Stomach (tissue), 19 donors: ENCODE data around the gene MRM1. TPM values are rescaled to one million over a fixed set of nuclear protein-coding genes. Genes with fewer than 3 reads are reported as not detected.

ENCODE experiments used
- DNase-seq, 2 donors: peaks; one replicate each; pipeline versions ENCODE4 v3.0.0 to v3.0.0-alpha.2; 2013 to 2019
- H3K27ac ChIP-seq, 5 donors: fragments of 200-600 bp in 4 of 5; sonication (generic) in 4 of 5; one replicate each; pipeline ENCODE4 v1.5.1; 2013 to 2019; ENCODE audit warnings: mild to moderate bottlenecking in 1 of 5, moderate library complexity in 1 of 5
- H3K27me3 ChIP-seq, 3 donors: fragments of 200-600 bp; sonication (generic); one replicate each; pipeline ENCODE4 v1.5.1; 2017 to 2019; ENCODE audit warnings: mixed run types in 1 of 3
- H3K36me3 ChIP-seq, 4 donors: fragments of 200-600 bp; sonication (generic); 1 replicate in 3 of 4; 2 replicates in 1 of 4; pipeline ENCODE4 v1.5.1; 2016 to 2019
- H3K4me1 ChIP-seq, 4 donors: fragments of 200-600 bp; sonication (generic); one replicate each; pipeline ENCODE4 v1.5.1; 2016 to 2019
- H3K4me3 ChIP-seq, 4 donors: fragments of 200-600 bp; sonication (generic) in 3 of 4; one replicate each; pipeline ENCODE4 v1.5.1; 2016 to 2019; ENCODE audit warnings: mild to moderate bottlenecking in 1 of 4
- H3K9me3 ChIP-seq, 4 donors: fragments of 200-600 bp; sonication (generic); one replicate each; pipeline ENCODE4 v1.5.1; 2016 to 2019
- EP300 ChIP-seq: sonication (generic); formaldehyde crosslinking; IDR thresholded peaks from one replicate; pipeline ENCODE4 v1.6.1; 2017; ENCODE audit warnings: antibody characterized with exemption
- POLR2A ChIP-seq, 4 donors: fragments of 450-650 bp; IDR thresholded peaks; one replicate each; pipeline ENCODE4 v1.6.1; 2016; ENCODE audit warnings: antibody characterized with exemption in 4 of 4, control low read depth in 2 of 4, mild to moderate bottlenecking in 1 of 4, moderate library complexity in 1 of 4
- POLR2AphosphoS5 ChIP-seq, 3 donors: sonication (generic); formaldehyde crosslinking; IDR thresholded peaks; one replicate each; pipeline ENCODE4 v1.6.1; 2016; ENCODE audit warnings: antibody characterized with exemption in 3 of 3
- WGBS, 5 donors: extraction: QIAGEN DNeasy Blood & Tissue Kit in 3 of 5; methylation state at CpG; one replicate each; pipeline versions ENCODE4 v1.1.5 to v1.1.7; 2013 to 2018; 5-methylcytosine and 5-hydroxymethylcytosine counted together
- intact Hi-C: fragments of 100-400 bp; cut with DNase I; formaldehyde crosslinking; loops from one replicate; pipeline ENCODE4 v1.15.1; 2023; ENCODE audit warnings: low total_unique reads
- long read RNA-seq, 10 donors: transcript quantifications; one replicate each; lab custom pipeline, GENCODE V29; 2026
- polyA plus RNA-seq, 3 donors: library from polyadenylated mRNA; stranded (reverse); fragments of 200-250 nt; gene quantifications; one replicate each; pipeline ENCODE4 v1.2.3, GENCODE V29; 2013
- total RNA-seq, 5 donors: library from RNA; depleted of rRNA; stranded (reverse); fragments of >200 nt; gene quantifications; one replicate each; pipeline versions ENCODE4 v1.1.0 to v1.2.3, GENCODE V29; 2014 to 2016
- TF ChIP-seq, protein P1 (sequence below), 7 experiments: fragments of 450-650 bp in 4 of 7; fragments of 200-600 bp in 3 of 7; sonication (generic) in 3 of 7; IDR thresholded peaks; one replicate each; pipeline ENCODE4 v1.5.1; 2016 to 2019; ENCODE audit warnings: antibody characterized with exemption in 7 of 7, control low read depth in 2 of 7, mild to moderate bottlenecking in 1 of 7
- donor health status: healthy with polysubstance abuse.
- donor health status: Bipolar disorder and iron deficiency.
- donor health status: healthy.

Gene MRM1, protein sequence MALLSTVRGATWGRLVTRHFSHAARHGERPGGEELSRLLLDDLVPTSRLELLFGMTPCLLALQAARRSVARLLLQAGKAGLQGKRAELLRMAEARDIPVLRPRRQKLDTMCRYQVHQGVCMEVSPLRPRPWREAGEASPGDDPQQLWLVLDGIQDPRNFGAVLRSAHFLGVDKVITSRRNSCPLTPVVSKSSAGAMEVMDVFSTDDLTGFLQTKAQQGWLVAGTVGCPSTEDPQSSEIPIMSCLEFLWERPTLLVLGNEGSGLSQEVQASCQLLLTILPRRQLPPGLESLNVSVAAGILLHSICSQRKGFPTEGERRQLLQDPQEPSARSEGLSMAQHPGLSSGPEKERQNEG
- total RNA-seq (10 to 100 TPM in 2 of 5 donors, 1 to 10 TPM in 2, not detected in 1; 1.8 to 38.5 (median 7.4) TPM), polyA plus RNA-seq (1 to 10 TPM; 2.4 to 8.0 (median 7.8) TPM)
- long read RNA-seq, donor 1, partial matches to known transcripts, result 0 of 1 reads
- long read RNA-seq, donor 1, other reads (novel, unspliced or antisense), result 0 of 1 reads
- long read RNA-seq, donor 2, result 0 reads
- long read RNA-seq, donor 3, partial matches to known transcripts, result 0 of 1 reads
- long read RNA-seq, donor 3, other reads (novel, unspliced or antisense), result 0 of 1 reads
- long read RNA-seq, donor 4, result 0 reads
- long read RNA-seq, donor 5, partial matches to known transcripts, result 0 of 1 reads
- long read RNA-seq, donor 5, other reads (novel, unspliced or antisense), result 0 of 1 reads
- long read RNA-seq, donor 6, transcript MRM1-204 (5 exons, 1,857 nt), result major isoform, 8 of 8 reads
- long read RNA-seq, donor 6, partial matches to known transcripts, result 0 of 8 reads
- long read RNA-seq, donor 6, other reads (novel, unspliced or antisense), result 0 of 8 reads
- long read RNA-seq, donor 7, partial matches to known transcripts, result 0 of 1 reads
- long read RNA-seq, donor 7, other reads (novel, unspliced or antisense), result 0 of 1 reads
- long read RNA-seq, donor 8, partial matches to known transcripts, result 0 of 2 reads
- long read RNA-seq, donor 8, other reads (novel, unspliced or antisense), result 0 of 2 reads
- long read RNA-seq, donor 9, result 0 reads
- long read RNA-seq, donor 10, result 0 reads

GRCh38 chr17:36601303-36602029 is at the start of gene MRM1:
Gene MRM1, plus strand, starts transcription at chr17:36601583. Its CDS starts 228 bp downstream, at chr17:36601811.
- peak; percentile 56 to 94 (median 91) for TF ChIP-seq POLR2AphosphoS5 (IDR thresholded peaks at IDR 0.05)
- TF ChIP-seq EP300, result no peak
- TF ChIP-seq POLR2A (IDR thresholded peaks at IDR 0.05), result peak in 1 of 4 donors; percentile 57
- TF ChIP-seq, protein P1, sequence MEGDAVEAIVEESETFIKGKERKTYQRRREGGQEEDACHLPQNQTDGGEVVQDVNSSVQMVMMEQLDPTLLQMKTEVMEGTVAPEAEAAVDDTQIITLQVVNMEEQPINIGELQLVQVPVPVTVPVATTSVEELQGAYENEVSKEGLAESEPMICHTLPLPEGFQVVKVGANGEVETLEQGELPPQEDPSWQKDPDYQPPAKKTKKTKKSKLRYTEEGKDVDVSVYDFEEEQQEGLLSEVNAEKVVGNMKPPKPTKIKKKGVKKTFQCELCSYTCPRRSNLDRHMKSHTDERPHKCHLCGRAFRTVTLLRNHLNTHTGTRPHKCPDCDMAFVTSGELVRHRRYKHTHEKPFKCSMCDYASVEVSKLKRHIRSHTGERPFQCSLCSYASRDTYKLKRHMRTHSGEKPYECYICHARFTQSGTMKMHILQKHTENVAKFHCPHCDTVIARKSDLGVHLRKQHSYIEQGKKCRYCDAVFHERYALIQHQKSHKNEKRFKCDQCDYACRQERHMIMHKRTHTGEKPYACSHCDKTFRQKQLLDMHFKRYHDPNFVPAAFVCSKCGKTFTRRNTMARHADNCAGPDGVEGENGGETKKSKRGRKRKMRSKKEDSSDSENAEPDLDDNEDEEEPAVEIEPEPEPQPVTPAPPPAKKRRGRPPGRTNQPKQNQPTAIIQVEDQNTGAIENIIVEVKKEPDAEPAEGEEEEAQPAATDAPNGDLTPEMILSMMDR (IDR thresholded peaks at IDR 0.05), result peak in 1 of 7 experiments; percentile 25
- 0 to 1% (median 0%) methylated on average over 22 to 60 of the region's 60 CpGs for WGBS, 5 donors
- intact Hi-C loops, result no loop called here
- no peaks in the 10 kb centered on the region for H3K36me3 ChIP-seq
- H3K9me3 ChIP-seq, result no peaks in the 10 kb centered on the region
- peak within 1 kb of the TSS; percentile 68 to 98 (median 92) for H3K4me3 ChIP-seq
- peak; percentile 94 to 97 for DNase-seq
- H3K4me1 ChIP-seq, result peaks cover 14 to 38% (median 34%) of the 10 kb centered on the region in 4 donors
- H3K27me3 ChIP-seq, result no peaks in the 10 kb centered on the region
- peak within 1 kb of the TSS; percentile 82 to 90 (median 84) for H3K27ac ChIP-seq

- H3K4me1 ChIP-seq, result peaks cover 8 to 73% (median 39%) of the 10 kb centered on the region in 4 donors
These were observed 47.9 kb upstream of the MRM1 start for GRCh38 chr17:36553459-36553858.

GRCh38 chr17:36566081-36566480 is 35.3 kb upstream of the MRM1 start:
- Histone ChIP-seq H3K9me3 (no peaks in the 10 kb centered on the region), H3K4me1 (peaks cover 0 to 2% (median 0%) of the 10 kb centered on the region in 4 donors), H3K27me3 (no peaks in the 10 kb centered on the region), H3K4me3 (no peak overlapping the region), H3K36me3 (peaks cover 58 to 99% (median 97%) of the 10 kb centered on the region in 4 donors), H3K27ac (no peak overlapping the region)
- WGBS, 5 donors, result 93 to 97% (median 96%) methylated on average over 4 of the region's 4 CpGs
- intact Hi-C loops, result no loop called here
- TF ChIP-seq POLR2A (IDR thresholded peaks at IDR 0.05), result no peak
- TF ChIP-seq POLR2AphosphoS5 (IDR thresholded peaks at IDR 0.05), result no peak
- TF ChIP-seq EP300, result no peak
- DNase-seq, result no peak

More at GRCh38 chr17:36553459-36553858, 47.9 kb upstream of the MRM1 start:
- Histone ChIP-seq H3K9me3 (no peaks in the 10 kb centered on the region), H3K36me3 (peaks cover 19 to 43% (median 38%) of the 10 kb centered on the region in 4 donors), H3K27ac (no peak overlapping the region), H3K27me3 (no peaks in the 10 kb centered on the region), H3K4me3 (no peak overlapping the region)
- intact Hi-C loops, result no loop called here
- WGBS, 5 donors, result 66 to 83% (median 80%) methylated on average over 3 of the region's 3 CpGs
- no peak for DNase-seq
- TF ChIP-seq, protein P1 (IDR thresholded peaks at IDR 0.05), result no peak
- no peak for TF ChIP-seq POLR2AphosphoS5 (IDR thresholded peaks at IDR 0.05)

- no peak for DNase-seq
- Histone ChIP-seq H3K27me3 (no peaks in the 10 kb centered on the region), H3K27ac (no peak overlapping the region), H3K9me3 (no peaks in the 10 kb centered on the region), H3K4me3 (no peak overlapping the region), H3K36me3 (peaks cover 42 to 90% (median 86%) of the 10 kb centered on the region in 4 donors), H3K4me1 (peaks cover 0 to 17% (median 6%) of the 10 kb centered on the region in 4 donors)
- TF ChIP-seq EP300 (no peak), POLR2AphosphoS5 (IDR thresholded peaks at IDR 0.05) (no peak), POLR2A (IDR thresholded peaks at IDR 0.05) (no peak)
- TF ChIP-seq, protein P1 (IDR thresholded peaks at IDR 0.05), result no peak
- 94 to 99% (median 95%) methylated on average over 12 of the region's 12 CpGs for WGBS, 5 donors
- intact Hi-C loops, result no loop called here
These were observed 26.4 kb upstream of the MRM1 start for GRCh38 chr17:36575028-36575427.
